Hepatocyte (in vitro differentiated cells): Measurements from ENCODE around the gene RELT. TPM values are rescaled to one million over a fixed set of nuclear protein-coding genes. Genes with fewer than 3 reads are reported as not detected.

ENCODE experiments used
- DNase-seq: peaks from one replicate; pipeline ENCODE4 v3.0.0-alpha.2; 2016; ENCODE audit warnings: low spot score
- H2AFZ ChIP-seq: fragments of 200-600 bp; sonication (generic); 2 replicates; pipeline ENCODE4 v1.6.0; 2016; ENCODE audit warnings: antibody characterized with exemption, mild to moderate bottlenecking
- H3K27ac ChIP-seq: fragments of 200-600 bp; sonication (generic); 2 replicates; pipeline ENCODE4 v1.5.1; 2016; ENCODE audit warnings: mild to moderate bottlenecking
- H3K27me3 ChIP-seq: fragments of 200-600 bp; sonication (generic); 2 replicates; pipeline ENCODE4 v1.6.1; 2016
- H3K36me3 ChIP-seq: fragments of 200-600 bp; sonication (generic); replicated peaks from 2 replicates; pipeline ENCODE4 v1.5.1; 2016; ENCODE audit warnings: low read depth; ENCODE audit not compliant: insufficient read depth
- H3K4me1 ChIP-seq: fragments of 200-600 bp; sonication (generic); 2 replicates; pipeline ENCODE4 v1.5.1; 2016; ENCODE audit warnings: mild to moderate bottlenecking, moderate library complexity; ENCODE audit not compliant: insufficient read depth
- H3K4me2 ChIP-seq: fragments of 200-600 bp; sonication (generic); 2 replicates; pipeline ENCODE4 v1.6.0; 2016
- H3K4me3 ChIP-seq: fragments of 200-600 bp; sonication (generic); 2 replicates; pipeline ENCODE4 v1.5.1; 2016; ENCODE audit warnings: mild to moderate bottlenecking
- H3K79me2 ChIP-seq: fragments of 200-600 bp; sonication (generic); 2 replicates; pipeline ENCODE4 v1.6.0; 2017; ENCODE audit warnings: mild to moderate bottlenecking
- H3K9me2 ChIP-seq: fragments of 200-600 bp; sonication (generic); replicated peaks from 2 replicates; pipeline ENCODE4 v1.6.0; 2017; ENCODE audit warnings: mild to moderate bottlenecking; ENCODE audit not compliant: insufficient read depth
- H3K9me3 ChIP-seq: fragments of 200-600 bp; sonication (generic); 2 replicates; pipeline ENCODE4 v1.5.1; 2016; ENCODE audit warnings: low read depth, mild to moderate bottlenecking
- H4K20me1 ChIP-seq: fragments of 200-600 bp; sonication (generic); 2 replicates; pipeline ENCODE4 v1.6.0; 2016; ENCODE audit warnings: mild to moderate bottlenecking; ENCODE audit not compliant: insufficient read depth, poor library complexity, severe bottlenecking
- CTCF ChIP-seq: fragments of 200-600 bp; sonication (generic); IDR thresholded peaks from 2 replicates; pipeline ENCODE4 v1.5.1; 2016; ENCODE audit warnings: antibody characterized with exemption, mild to moderate bottlenecking; ENCODE audit not compliant: poor library complexity
- EZH2 ChIP-seq: fragments of 200-600 bp; sonication (generic); IDR thresholded peaks from 2 replicates; pipeline ENCODE4 v1.6.1; 2016; ENCODE audit warnings: antibody characterized with exemption, mild to moderate bottlenecking, borderline replicate concordance
- EZH2phosphoT487 ChIP-seq: fragments of 200-600 bp; sonication (generic); IDR thresholded peaks from one replicate; pipeline ENCODE4 v1.6.1; 2018; ENCODE audit warnings: antibody characterized with exemption, mild to moderate bottlenecking, low read depth, moderate library complexity; ENCODE audit not compliant: unreplicated experiment, severe bottlenecking
- WGBS: methylation state at CpG from one replicate; pipeline ENCODE4 v1.1.6; 2016; ENCODE audit warnings: low lambda C conversion rate; ENCODE audit errors: missing lambda C conversion rate; 5-methylcytosine and 5-hydroxymethylcytosine counted together
- polyA plus RNA-seq: library from polyadenylated mRNA; unstranded; fragments of >200 nt; fragmentation: Nextera tagmentation; extraction: Ambion mirVana; gene quantifications from 2 replicates; pipeline ENCODE4 v1.2.1, GENCODE V29; 2016
- total RNA-seq: library from RNA; depleted of rRNA; stranded (reverse); fragments of >200 nt; gene quantifications from 2 replicates; pipeline ENCODE4 v1.2.3, GENCODE V29; 2014

Gene RELT
- total and polyA plus RNA-seq, 2 experiments from 2014 or later = 1.6 to 3.4 TPM

DNA sequence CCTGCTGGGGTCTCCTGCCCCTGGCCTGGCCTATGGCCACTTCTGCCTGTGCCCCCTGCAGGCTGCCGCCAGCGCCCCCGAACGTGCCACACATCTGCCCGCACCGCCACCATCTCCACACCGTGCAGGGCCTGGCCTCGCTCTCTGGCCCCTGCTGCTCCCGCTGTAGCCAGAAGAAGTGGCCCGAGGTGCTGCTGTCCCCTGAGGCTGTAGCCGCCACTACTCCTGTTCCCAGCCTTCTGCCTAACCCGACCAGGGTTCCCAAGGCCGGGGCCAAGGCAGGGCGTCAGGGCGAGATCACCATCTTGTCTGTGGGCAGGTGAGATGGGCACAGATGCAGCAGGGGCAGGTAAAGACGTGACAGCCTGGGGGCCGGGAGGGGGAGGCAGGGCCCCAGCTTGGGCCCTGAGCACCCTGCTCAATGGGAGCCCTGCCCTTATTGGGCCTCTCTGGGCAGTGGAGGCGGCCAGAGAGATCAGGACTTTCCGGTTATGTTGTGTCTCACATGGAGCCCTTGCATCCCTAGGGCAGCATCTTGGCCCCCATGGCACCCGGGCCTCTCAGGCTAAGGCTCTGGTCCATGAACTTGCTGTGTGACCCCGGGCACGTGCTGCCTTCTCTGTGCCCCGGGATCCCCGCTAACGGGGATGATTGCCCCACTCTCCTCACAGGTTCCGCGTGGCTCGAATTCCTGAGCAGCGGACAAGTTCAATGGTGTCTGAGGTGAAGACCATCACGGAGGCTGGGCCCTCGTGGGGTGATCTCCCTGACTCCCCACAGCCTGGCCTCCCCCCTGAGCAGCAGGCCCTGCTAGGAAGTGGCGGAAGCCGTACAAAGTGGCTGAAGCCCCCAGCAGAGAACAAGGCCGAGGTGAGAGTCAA, 18.5 kb downstream of the RELT start:
- H4K20me1 ChIP-seq = no peaks in the 10 kb centered on the region
- no peak overlapping the region for H3K4me2 ChIP-seq
- no peaks in the 10 kb centered on the region for H3K4me1 ChIP-seq
- H3K79me2 ChIP-seq = no peaks in the 10 kb centered on the region
- no peak overlapping the region for H3K4me3 ChIP-seq
- H2AFZ ChIP-seq = no peak overlapping the region
- 97% methylated on average over 34 of the region's 34 CpGs for WGBS
- H3K9me2 ChIP-seq = no peaks in the 10 kb centered on the region
- no peaks in the 10 kb centered on the region for H3K27me3 ChIP-seq
- no peak for TF ChIP-seq CTCF
- no peak for DNase-seq
- no peaks in the 10 kb centered on the region for H3K36me3 ChIP-seq
- H3K27ac ChIP-seq = no peak overlapping the region
- H3K9me3 ChIP-seq = no peaks in the 10 kb centered on the region

DNA sequence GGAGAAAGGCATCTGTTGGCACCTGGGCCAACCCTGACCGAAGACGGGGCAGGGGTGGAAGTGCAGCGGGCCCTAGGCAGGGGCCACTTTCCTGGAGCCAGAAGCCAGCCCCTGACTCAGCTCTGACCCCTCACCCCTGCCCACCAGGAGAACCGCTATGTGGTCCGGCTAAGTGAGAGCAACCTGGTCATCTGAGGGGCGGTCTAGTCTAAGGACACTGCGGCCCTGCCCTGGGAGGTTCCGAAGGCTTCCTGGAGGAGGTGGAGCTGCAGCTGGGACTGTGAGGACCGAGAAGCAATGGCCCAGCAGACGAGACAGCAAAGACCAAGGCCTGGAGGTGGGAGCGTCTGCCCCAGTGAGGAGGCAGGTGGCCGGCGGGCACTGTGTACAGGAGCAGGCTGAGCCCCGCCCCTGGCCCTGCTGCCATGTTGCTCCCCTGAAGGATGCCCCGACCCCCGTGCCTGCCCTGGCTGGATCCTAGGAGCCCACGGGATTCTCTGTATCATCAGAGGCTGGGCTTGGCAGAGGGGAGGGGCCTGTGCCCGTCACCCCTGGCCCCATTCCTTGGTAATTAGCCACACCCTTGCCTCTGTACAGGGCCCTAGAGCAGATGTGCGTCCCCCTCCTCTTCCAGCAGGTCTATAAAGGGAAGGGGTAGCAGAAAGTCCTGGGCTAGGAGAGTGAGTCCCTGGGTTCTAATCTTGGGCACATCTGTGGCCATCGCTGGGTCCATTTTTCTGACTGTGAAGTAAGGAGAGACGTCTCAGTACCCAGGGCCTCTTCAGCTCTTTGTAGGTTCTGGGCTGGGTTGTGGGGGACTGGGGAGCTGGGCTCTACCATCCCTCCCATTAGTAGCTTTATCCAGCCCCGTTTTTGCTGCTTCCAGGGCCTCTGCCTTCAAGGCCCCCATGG, 19.4 kb downstream of the RELT start:
- Histone ChIP-seq H3K36me3 (no peaks in the 10 kb centered on the region), H4K20me1 (no peaks in the 10 kb centered on the region), H3K9me2 (no peaks in the 10 kb centered on the region), H3K4me1 (no peaks in the 10 kb centered on the region), H3K9me3 (no peaks in the 10 kb centered on the region), H2AFZ (no peak overlapping the region), H3K27me3 (no peaks in the 10 kb centered on the region), H3K27ac (no peak overlapping the region), H3K4me2 (no peak overlapping the region), H3K79me2 (no peaks in the 10 kb centered on the region), H3K4me3 (no peak overlapping the region)
- no peak for DNase-seq
- WGBS = 91% methylated on average over 22 of the region's 22 CpGs
- TF ChIP-seq CTCF (no peak), EZH2 (no peak)

DNA sequence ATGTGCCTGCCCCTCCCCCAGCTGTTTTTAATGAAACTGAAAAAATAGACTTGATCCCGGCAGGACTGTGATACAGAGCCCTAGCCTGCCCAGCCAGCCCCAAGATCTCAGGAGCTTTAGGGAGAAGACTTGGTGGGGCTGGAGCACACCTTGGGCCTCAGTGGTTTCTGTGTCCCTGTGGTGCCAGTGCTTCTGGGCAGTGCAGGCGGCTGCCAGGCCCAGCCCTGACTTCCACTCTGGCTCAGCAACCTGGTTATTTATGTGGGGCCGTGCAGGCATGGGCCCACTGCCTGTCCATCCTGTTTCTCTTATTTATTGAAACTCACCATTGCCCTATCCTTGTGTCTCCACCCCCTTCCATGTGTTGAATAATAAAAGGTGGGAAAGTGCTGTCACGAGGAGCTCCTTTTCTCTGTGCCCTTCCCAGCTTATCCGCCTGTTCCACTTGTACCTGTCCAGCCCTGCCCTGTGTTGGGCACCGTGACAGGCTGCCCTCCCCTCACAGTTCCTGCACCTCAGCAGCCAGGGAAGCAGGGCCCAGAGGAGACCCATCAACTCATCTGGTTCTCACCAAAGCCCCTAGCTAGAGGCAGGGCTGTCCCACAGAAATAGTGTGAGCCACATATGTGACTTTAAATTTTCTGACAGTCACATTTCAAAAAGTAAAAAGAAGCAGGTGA, 20.2 kb downstream of the RELT start:
- H3K4me3 ChIP-seq = no peak overlapping the region
- no peak overlapping the region for H3K27ac ChIP-seq
- DNase-seq = no peak
- H3K4me1 ChIP-seq = no peaks in the 10 kb centered on the region
- 90% methylated on average over 6 of the region's 6 CpGs for WGBS
- H3K9me3 ChIP-seq = no peaks in the 10 kb centered on the region
- no peaks in the 10 kb centered on the region for H3K36me3 ChIP-seq
- TF ChIP-seq EZH2phosphoT487 (no peak), CTCF (no peak), EZH2 (no peak)
- H3K27me3 ChIP-seq = no peaks in the 10 kb centered on the region
- no peaks in the 10 kb centered on the region for H3K79me2 ChIP-seq
- H2AFZ ChIP-seq = no peak overlapping the region
- H3K4me2 ChIP-seq = no peak overlapping the region
- H4K20me1 ChIP-seq = no peaks in the 10 kb centered on the region
- no peaks in the 10 kb centered on the region for H3K9me2 ChIP-seq
